HEK293 (cell line): ENCODE data around the gene ZNF438.

Experiments
- EGR2 ChIP-seq: fragments of 450-650 bp; formaldehyde crosslinking; IDR thresholded peaks from 2 replicates; pipeline ENCODE4 v1.5.1; 2016; ENCODE audit warnings: low read depth, missing biosample characterization, missing genetic modification characterization
- FEZF1 ChIP-seq: fragments of 450-650 bp; formaldehyde crosslinking; IDR thresholded peaks from 2 replicates; pipeline ENCODE4 v1.5.1; 2016; ENCODE audit warnings: missing biosample characterization, missing genetic modification characterization
- GFI1B ChIP-seq: fragments of 450-650 bp; formaldehyde crosslinking; IDR thresholded peaks from 2 replicates; pipeline ENCODE4 v1.5.1; 2016; ENCODE audit warnings: missing biosample characterization, missing genetic modification characterization
- GLIS1 ChIP-seq: fragments of 450-650 bp; formaldehyde crosslinking; IDR thresholded peaks from 2 replicates; pipeline ENCODE4 v1.5.1; 2016; ENCODE audit warnings: missing biosample characterization, missing genetic modification characterization
- GLIS2 ChIP-seq: fragments of 450-650 bp; formaldehyde crosslinking; IDR thresholded peaks from 2 replicates; pipeline ENCODE4 v1.5.1; 2016; ENCODE audit warnings: missing biosample characterization, missing genetic modification characterization
- KLF10 ChIP-seq: fragments of 450-650 bp; IDR thresholded peaks from 2 replicates; pipeline ENCODE4 v1.5.1; 2018; ENCODE audit warnings: missing biosample characterization, mild to moderate bottlenecking, missing genetic modification characterization
- KLF8 ChIP-seq: fragments of 450-650 bp; formaldehyde crosslinking; IDR thresholded peaks from 2 replicates; pipeline ENCODE4 v1.5.1; 2016; ENCODE audit warnings: missing biosample characterization, missing genetic modification characterization
- KLF9 ChIP-seq: fragments of 450-650 bp; formaldehyde crosslinking; IDR thresholded peaks from 2 replicates; pipeline ENCODE4 v1.5.1; 2016; ENCODE audit warnings: missing biosample characterization, missing genetic modification characterization, low read depth
- SETDB1 ChIP-seq: IDR thresholded peaks from one replicate; pipeline ENCODE4 v1.6.1; 2017; ENCODE audit warnings: mild to moderate bottlenecking, low read length, moderate library complexity, mixed read lengths; ENCODE audit not compliant: insufficient read length
- SP7 ChIP-seq: fragments of 450-650 bp; formaldehyde crosslinking; IDR thresholded peaks from 2 replicates; pipeline ENCODE4 v1.5.1; 2016; ENCODE audit warnings: missing biosample characterization, missing genetic modification characterization
- ZBTB17 ChIP-seq: fragments of 450-650 bp; formaldehyde crosslinking; IDR thresholded peaks from 2 replicates; pipeline ENCODE4 v1.5.1; 2016; ENCODE audit warnings: missing biosample characterization, missing genetic modification characterization
- ZBTB48 ChIP-seq: fragments of 450-650 bp; formaldehyde crosslinking; IDR thresholded peaks from 2 replicates; pipeline ENCODE4 v1.5.1; 2016; ENCODE audit warnings: missing biosample characterization, missing genetic modification characterization
- ZBTB8A ChIP-seq: fragments of 450-650 bp; formaldehyde crosslinking; IDR thresholded peaks from 2 replicates; pipeline ENCODE4 v1.5.1; 2016; ENCODE audit warnings: missing biosample characterization, missing genetic modification characterization
- ZEB2 ChIP-seq: fragments of 450-650 bp; formaldehyde crosslinking; IDR thresholded peaks from 2 replicates; pipeline ENCODE4 v1.5.1; 2016; ENCODE audit warnings: missing biosample characterization, missing genetic modification characterization
- ZFHX2 ChIP-seq: fragments of 450-650 bp; formaldehyde crosslinking; conservative IDR thresholded peaks from 2 replicates; pipeline ENCODE4 v1.5.1; 2016; ENCODE audit warnings: missing biosample characterization, missing genetic modification characterization
- ZNF10 ChIP-seq: fragments of 450-650 bp; formaldehyde crosslinking; IDR thresholded peaks from 2 replicates; pipeline ENCODE4 v1.5.1; 2017; ENCODE audit warnings: missing biosample characterization, missing genetic modification characterization
- ZNF121 ChIP-seq: fragments of 450-650 bp; formaldehyde crosslinking; IDR thresholded peaks from 2 replicates; pipeline ENCODE4 v1.5.1; 2016; ENCODE audit warnings: missing biosample characterization, missing genetic modification characterization
- ZNF140 ChIP-seq: fragments of 450-650 bp; formaldehyde crosslinking; IDR thresholded peaks from 2 replicates; pipeline ENCODE4 v1.5.1; 2016; ENCODE audit warnings: missing biosample characterization, missing genetic modification characterization
- ZNF266 ChIP-seq: fragments of 450-650 bp; formaldehyde crosslinking; IDR thresholded peaks from 2 replicates; pipeline ENCODE4 v1.5.1; 2016; ENCODE audit warnings: missing biosample characterization, missing genetic modification characterization, low read depth
- ZNF335 ChIP-seq: fragments of 450-650 bp; formaldehyde crosslinking; conservative IDR thresholded peaks from 2 replicates; pipeline ENCODE4 v1.5.1; 2016; ENCODE audit warnings: missing biosample characterization, missing genetic modification characterization
- ZNF341 ChIP-seq: fragments of 450-650 bp; formaldehyde crosslinking; IDR thresholded peaks from 2 replicates; pipeline ENCODE4; 2016; ENCODE audit warnings: low read depth, missing biosample characterization, missing genetic modification characterization
- ZNF404 ChIP-seq: fragments of 450-650 bp; formaldehyde crosslinking; IDR thresholded peaks from 2 replicates; pipeline ENCODE4 v1.5.1; 2017; ENCODE audit warnings: missing biosample characterization, missing genetic modification characterization
- ZNF560 ChIP-seq: fragments of 450-650 bp; formaldehyde crosslinking; IDR thresholded peaks from 2 replicates; pipeline ENCODE4 v1.5.1; 2017; ENCODE audit warnings: missing biosample characterization, missing genetic modification characterization, borderline replicate concordance
- ZNF621 ChIP-seq: fragments of 450-650 bp; formaldehyde crosslinking; IDR thresholded peaks from 2 replicates; pipeline ENCODE4 v1.5.1; 2017; ENCODE audit warnings: missing biosample characterization, missing genetic modification characterization
- ZNF623 ChIP-seq: fragments of 450-650 bp; formaldehyde crosslinking; IDR thresholded peaks from 2 replicates; pipeline ENCODE4 v1.5.1; 2016; ENCODE audit warnings: missing biosample characterization, missing genetic modification characterization
- ZNF629 ChIP-seq: fragments of 450-650 bp; formaldehyde crosslinking; IDR thresholded peaks from 2 replicates; pipeline ENCODE4 v1.5.1; 2017; ENCODE audit warnings: missing biosample characterization, missing genetic modification characterization
- ZNF707 ChIP-seq: fragments of 450-650 bp; formaldehyde crosslinking; IDR thresholded peaks from 2 replicates; pipeline ENCODE4 v1.5.1; 2016; ENCODE audit warnings: missing biosample characterization, missing genetic modification characterization
- ZNF76 ChIP-seq: fragments of 450-650 bp; formaldehyde crosslinking; IDR thresholded peaks from 2 replicates; pipeline ENCODE4; 2016; ENCODE audit warnings: low read depth, missing biosample characterization, missing genetic modification characterization, borderline replicate concordance
- ZNF843 ChIP-seq: fragments of 450-650 bp; formaldehyde crosslinking; IDR thresholded peaks from 2 replicates; pipeline ENCODE4 v1.5.1; 2016; ENCODE audit warnings: missing biosample characterization, missing genetic modification characterization
- ZSCAN16 ChIP-seq: fragments of 450-650 bp; formaldehyde crosslinking; IDR thresholded peaks from 2 replicates; pipeline ENCODE4 v1.5.1; 2016; ENCODE audit warnings: missing biosample characterization, missing genetic modification characterization
- ZXDB ChIP-seq: fragments of 450-650 bp; formaldehyde crosslinking; IDR thresholded peaks from 2 replicates; pipeline ENCODE4 v1.5.1; 2016; ENCODE audit warnings: missing biosample characterization, missing genetic modification characterization
- TF ChIP-seq, protein P1 (sequence below): fragments of 450-650 bp; formaldehyde crosslinking; IDR thresholded peaks from 2 replicates; pipeline ENCODE4 v1.5.1; 2016; ENCODE audit warnings: missing biosample characterization, missing genetic modification characterization
- TF ChIP-seq, protein P2 (sequence below): sonication (generic); formaldehyde crosslinking; IDR thresholded peaks from 2 replicates; pipeline ENCODE4 v1.8.1; 2022; ENCODE audit warnings: mild to moderate bottlenecking, moderate library complexity, missing genetic modification reagents
- TF ChIP-seq, protein P3 (sequence below): fragments of 450-650 bp; formaldehyde crosslinking; IDR thresholded peaks from 2 replicates; pipeline ENCODE4 v1.5.0; 2017; ENCODE audit warnings: missing biosample characterization, missing genetic modification characterization, borderline replicate concordance
- TF ChIP-seq, protein P4 (sequence below): fragments of 450-650 bp; IDR thresholded peaks from 2 replicates; pipeline ENCODE4 v1.5.1; 2018; ENCODE audit warnings: missing biosample characterization, missing genetic modification characterization

The ZNF438 gene

DNA sequence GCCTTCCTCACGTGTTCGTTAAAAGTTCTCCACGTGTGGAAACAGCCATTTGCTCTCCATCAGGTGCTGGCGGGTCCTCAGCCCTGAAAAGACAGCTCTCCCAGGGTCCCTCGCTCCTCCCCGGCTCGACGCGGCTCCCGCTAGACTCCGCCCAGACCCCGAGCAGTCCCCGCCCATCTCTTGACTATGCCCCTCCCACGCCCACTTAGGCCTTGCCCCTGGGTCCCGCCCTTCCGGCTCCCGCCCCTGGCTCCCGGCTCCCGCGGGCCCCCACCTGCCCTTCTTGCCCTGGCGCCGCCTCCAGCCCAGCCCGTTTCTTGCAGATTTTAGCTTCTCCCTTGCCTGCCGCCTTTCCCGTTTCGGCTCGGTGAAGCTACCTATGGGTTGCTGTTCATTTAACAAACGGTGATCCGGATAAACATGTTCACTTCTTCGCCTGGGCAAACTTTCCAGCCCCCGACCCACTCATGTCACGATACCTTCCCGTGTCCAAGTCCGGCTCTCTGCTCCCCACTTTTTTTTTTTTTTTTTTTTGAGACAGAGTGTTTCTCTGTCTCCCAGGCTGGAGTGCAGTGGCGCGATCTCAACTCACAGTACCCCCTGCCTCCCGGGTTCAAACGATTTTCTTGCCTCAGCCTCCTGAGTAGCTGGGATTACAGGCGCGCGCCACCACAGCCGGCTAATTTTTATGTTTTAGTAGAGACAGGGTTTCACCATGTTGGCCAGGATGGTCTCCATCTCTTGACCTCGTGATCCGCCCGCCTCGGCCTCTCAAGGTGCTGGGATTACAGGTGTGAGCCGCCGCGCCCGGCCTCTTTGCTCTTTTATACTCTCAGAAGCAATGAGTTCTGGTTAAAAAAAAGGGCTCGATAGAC, 830 bp upstream of the ZNF438 start (continued):
- TF ChIP-seq FEZF1 (tag by site-specific recombination), result no peak; the same call in none of the 2 replicates
- TF ChIP-seq ZNF629 (tag by site-specific recombination), result peak; percentile 32; the same call in 1 of the 2 replicates
- TF ChIP-seq ZNF10, result peak; percentile 90
- no peak for TF ChIP-seq ZNF621
- TF ChIP-seq ZBTB17 (tag by site-specific recombination), result peak; percentile 73
- TF ChIP-seq, protein P1, sequence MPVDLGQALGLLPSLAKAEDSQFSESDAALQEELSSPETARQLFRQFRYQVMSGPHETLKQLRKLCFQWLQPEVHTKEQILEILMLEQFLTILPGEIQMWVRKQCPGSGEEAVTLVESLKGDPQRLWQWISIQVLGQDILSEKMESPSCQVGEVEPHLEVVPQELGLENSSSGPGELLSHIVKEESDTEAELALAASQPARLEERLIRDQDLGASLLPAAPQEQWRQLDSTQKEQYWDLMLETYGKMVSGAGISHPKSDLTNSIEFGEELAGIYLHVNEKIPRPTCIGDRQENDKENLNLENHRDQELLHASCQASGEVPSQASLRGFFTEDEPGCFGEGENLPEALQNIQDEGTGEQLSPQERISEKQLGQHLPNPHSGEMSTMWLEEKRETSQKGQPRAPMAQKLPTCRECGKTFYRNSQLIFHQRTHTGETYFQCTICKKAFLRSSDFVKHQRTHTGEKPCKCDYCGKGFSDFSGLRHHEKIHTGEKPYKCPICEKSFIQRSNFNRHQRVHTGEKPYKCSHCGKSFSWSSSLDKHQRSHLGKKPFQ (tag by site-specific recombination), result no peak
- TF ChIP-seq, protein P2, sequence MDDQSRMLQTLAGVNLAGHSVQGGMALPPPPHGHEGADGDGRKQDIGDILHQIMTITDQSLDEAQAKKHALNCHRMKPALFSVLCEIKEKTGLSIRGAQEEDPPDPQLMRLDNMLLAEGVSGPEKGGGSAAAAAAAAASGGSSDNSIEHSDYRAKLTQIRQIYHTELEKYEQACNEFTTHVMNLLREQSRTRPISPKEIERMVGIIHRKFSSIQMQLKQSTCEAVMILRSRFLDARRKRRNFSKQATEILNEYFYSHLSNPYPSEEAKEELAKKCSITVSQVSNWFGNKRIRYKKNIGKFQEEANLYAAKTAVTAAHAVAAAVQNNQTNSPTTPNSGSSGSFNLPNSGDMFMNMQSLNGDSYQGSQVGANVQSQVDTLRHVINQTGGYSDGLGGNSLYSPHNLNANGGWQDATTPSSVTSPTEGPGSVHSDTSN (CRISPR knock-in tag), result no peak
- peak; percentile 62 for TF ChIP-seq ZFHX2 (tag by site-specific recombination)
- TF ChIP-seq SETDB1, result peak; percentile 19
- TF ChIP-seq ZNF707 (tag by site-specific recombination), result no peak
- no peak for TF ChIP-seq ZNF404 (tag by site-specific recombination)
- peak; percentile 57; the same call in 1 of the 2 replicates for TF ChIP-seq KLF10 (tag by site-specific recombination)
- TF ChIP-seq ZNF76, result peak; percentile 26
- peak; percentile 75 for TF ChIP-seq GLIS1 (tag by site-specific recombination)
- TF ChIP-seq GLIS2 (tag by site-specific recombination), result peak; percentile 77
- no peak for TF ChIP-seq ZNF623 (tag by site-specific recombination)
- 0 out of 2 replicates have a peak, but pooled peaks have one; percentile 5 for TF ChIP-seq ZNF266 (tag by site-specific recombination)
- TF ChIP-seq ZNF140 (tag by site-specific recombination), result no peak
- 0 out of 2 replicates have a peak, but pooled peaks have one; percentile 57 for TF ChIP-seq ZEB2
- peak; percentile 82 for TF ChIP-seq KLF9 (tag by site-specific recombination)
- TF ChIP-seq ZBTB8A, result peak; percentile 57; the same call in 1 of the 2 replicates
- no peak for TF ChIP-seq ZNF121
- TF ChIP-seq ZXDB (tag by site-specific recombination), result peak; percentile 81
- TF ChIP-seq KLF8, result peak; percentile 98
- TF ChIP-seq, protein P3, sequence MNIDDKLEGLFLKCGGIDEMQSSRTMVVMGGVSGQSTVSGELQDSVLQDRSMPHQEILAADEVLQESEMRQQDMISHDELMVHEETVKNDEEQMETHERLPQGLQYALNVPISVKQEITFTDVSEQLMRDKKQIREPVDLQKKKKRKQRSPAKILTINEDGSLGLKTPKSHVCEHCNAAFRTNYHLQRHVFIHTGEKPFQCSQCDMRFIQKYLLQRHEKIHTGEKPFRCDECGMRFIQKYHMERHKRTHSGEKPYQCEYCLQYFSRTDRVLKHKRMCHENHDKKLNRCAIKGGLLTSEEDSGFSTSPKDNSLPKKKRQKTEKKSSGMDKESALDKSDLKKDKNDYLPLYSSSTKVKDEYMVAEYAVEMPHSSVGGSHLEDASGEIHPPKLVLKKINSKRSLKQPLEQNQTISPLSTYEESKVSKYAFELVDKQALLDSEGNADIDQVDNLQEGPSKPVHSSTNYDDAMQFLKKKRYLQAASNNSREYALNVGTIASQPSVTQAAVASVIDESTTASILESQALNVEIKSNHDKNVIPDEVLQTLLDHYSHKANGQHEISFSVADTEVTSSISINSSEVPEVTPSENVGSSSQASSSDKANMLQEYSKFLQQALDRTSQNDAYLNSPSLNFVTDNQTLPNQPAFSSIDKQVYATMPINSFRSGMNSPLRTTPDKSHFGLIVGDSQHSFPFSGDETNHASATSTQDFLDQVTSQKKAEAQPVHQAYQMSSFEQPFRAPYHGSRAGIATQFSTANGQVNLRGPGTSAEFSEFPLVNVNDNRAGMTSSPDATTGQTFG (tag by site-specific recombination), result no peak
- TF ChIP-seq, protein P4, sequence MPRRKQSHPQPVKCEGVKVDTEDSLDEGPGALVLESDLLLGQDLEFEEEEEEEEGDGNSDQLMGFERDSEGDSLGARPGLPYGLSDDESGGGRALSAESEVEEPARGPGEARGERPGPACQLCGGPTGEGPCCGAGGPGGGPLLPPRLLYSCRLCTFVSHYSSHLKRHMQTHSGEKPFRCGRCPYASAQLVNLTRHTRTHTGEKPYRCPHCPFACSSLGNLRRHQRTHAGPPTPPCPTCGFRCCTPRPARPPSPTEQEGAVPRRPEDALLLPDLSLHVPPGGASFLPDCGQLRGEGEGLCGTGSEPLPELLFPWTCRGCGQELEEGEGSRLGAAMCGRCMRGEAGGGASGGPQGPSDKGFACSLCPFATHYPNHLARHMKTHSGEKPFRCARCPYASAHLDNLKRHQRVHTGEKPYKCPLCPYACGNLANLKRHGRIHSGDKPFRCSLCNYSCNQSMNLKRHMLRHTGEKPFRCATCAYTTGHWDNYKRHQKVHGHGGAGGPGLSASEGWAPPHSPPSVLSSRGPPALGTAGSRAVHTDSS (tag by site-specific recombination), result no peak
- peak; percentile 63 for TF ChIP-seq EGR2 (tag by site-specific recombination)
- 0 out of 2 replicates have a peak, but pooled peaks have one; percentile 30 for TF ChIP-seq ZBTB48 (tag by site-specific recombination)
- TF ChIP-seq ZNF843 (tag by site-specific recombination), result no peak
- no peak for TF ChIP-seq ZNF560 (tag by site-specific recombination)
- no peak for TF ChIP-seq ZSCAN16 (tag by site-specific recombination)
- 0 out of 2 replicates have a peak, but pooled peaks have one; percentile 69 for TF ChIP-seq ZNF335
- peak; percentile 96 for TF ChIP-seq ZNF341 (tag by site-specific recombination)
- no peak for TF ChIP-seq GFI1B (tag by site-specific recombination)
- 0 out of 2 replicates have a peak, but pooled peaks have one; percentile 29 for TF ChIP-seq SP7 (tag by site-specific recombination)
